ENCODE results near the gene ADGRF4. TPM values are rescaled to one million over a fixed set of nuclear protein-coding genes. Genes with fewer than 3 reads are reported as not detected.
A peak's percentile ranks its signal among the peaks of the same experiment; 100 is the strongest.

Gene ADGRF4
- polyA plus RNA-seq, 1 experiment = 0.04 TPM

GRCh38 chr6:47718571-47718970, 20.2 kb downstream of the ADGRF4 start:
- Histone ChIP-seq H3K36me3 (ENCODE audit: control insufficient read depth, insufficient read depth, low read length) (no peaks in the 10 kb centered on the region), H3K4me3 (ENCODE audit: low read depth, low read length) (no peak overlapping the region), H3K27me3 (ENCODE audit: control insufficient read depth, insufficient read depth, low read length) (no peaks in the 10 kb centered on the region)
- CTCF ChIA-PET = no interaction called here
- POLR2A ChIA-PET = no interaction called here
- TF ChIP-seq, protein P1, sequence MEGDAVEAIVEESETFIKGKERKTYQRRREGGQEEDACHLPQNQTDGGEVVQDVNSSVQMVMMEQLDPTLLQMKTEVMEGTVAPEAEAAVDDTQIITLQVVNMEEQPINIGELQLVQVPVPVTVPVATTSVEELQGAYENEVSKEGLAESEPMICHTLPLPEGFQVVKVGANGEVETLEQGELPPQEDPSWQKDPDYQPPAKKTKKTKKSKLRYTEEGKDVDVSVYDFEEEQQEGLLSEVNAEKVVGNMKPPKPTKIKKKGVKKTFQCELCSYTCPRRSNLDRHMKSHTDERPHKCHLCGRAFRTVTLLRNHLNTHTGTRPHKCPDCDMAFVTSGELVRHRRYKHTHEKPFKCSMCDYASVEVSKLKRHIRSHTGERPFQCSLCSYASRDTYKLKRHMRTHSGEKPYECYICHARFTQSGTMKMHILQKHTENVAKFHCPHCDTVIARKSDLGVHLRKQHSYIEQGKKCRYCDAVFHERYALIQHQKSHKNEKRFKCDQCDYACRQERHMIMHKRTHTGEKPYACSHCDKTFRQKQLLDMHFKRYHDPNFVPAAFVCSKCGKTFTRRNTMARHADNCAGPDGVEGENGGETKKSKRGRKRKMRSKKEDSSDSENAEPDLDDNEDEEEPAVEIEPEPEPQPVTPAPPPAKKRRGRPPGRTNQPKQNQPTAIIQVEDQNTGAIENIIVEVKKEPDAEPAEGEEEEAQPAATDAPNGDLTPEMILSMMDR (IDR thresholded peaks at IDR 0.05; ENCODE audit: insufficient read depth, low read depth, low read length) = no peak
- DNase-seq (ENCODE audit: low read depth) = no peak

GRCh38 chr6:47721189-47721588, 22.8 kb downstream of the ADGRF4 start:
- no peaks in the 10 kb centered on the region for H3K27me3 ChIP-seq (ENCODE audit: control insufficient read depth, insufficient read depth, low read length)
- POLR2A ChIA-PET = no interaction called here
- CTCF ChIA-PET = interaction anchor here (0.9 kb wide), 1 partner anchor 34 kb away, joined by 4 read pairs; no protein-coding TSS in a partner anchor
- TF ChIP-seq, protein P1 (IDR thresholded peaks at IDR 0.05; ENCODE audit: insufficient read depth, low read depth, low read length) = no peak
- DNase-seq (ENCODE audit: low read depth) = no peak
- H3K36me3 ChIP-seq (ENCODE audit: control insufficient read depth, insufficient read depth, low read length) = no peaks in the 10 kb centered on the region
- H3K4me3 ChIP-seq (ENCODE audit: low read depth, low read length) = no peak overlapping the region

DNA sequence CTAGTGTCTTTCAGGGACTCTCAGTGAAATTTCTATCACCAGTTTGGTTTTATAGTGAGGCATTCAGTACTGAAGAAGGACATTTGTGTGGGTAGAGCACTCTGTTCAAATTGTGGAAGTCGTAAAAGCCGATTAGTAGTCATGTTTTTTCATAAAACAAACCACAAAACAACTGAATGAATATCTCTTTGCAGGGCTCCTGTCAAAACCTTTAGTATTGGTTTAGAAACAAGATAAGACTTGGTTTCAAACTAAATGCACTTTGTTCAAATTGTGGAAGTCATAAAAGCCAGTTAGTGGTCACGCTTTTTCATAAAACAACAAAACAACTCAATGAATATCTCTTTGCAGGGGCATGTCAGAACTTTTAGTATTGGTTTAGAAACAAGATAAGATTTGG, 23.8 kb downstream of the ADGRF4 start:
- H3K36me3 ChIP-seq (ENCODE audit: control insufficient read depth, insufficient read depth, low read length) = no peaks in the 10 kb centered on the region
- TF ChIP-seq, protein P1 (IDR thresholded peaks at IDR 0.05; ENCODE audit: insufficient read depth, low read depth, low read length) = no peak
- DNase-seq (ENCODE audit: low read depth) = no peak
- no peaks in the 10 kb centered on the region for H3K27me3 ChIP-seq (ENCODE audit: control insufficient read depth, insufficient read depth, low read length)
- ChIA-PET POLR2A (no interaction called here), CTCF (interaction anchor here (1.1 kb wide), 1 partner anchor 9 kb away, joined by 5 read pairs; no protein-coding TSS in a partner anchor)
- H3K4me3 ChIP-seq (ENCODE audit: low read depth, low read length) = no peak overlapping the region

DNA sequence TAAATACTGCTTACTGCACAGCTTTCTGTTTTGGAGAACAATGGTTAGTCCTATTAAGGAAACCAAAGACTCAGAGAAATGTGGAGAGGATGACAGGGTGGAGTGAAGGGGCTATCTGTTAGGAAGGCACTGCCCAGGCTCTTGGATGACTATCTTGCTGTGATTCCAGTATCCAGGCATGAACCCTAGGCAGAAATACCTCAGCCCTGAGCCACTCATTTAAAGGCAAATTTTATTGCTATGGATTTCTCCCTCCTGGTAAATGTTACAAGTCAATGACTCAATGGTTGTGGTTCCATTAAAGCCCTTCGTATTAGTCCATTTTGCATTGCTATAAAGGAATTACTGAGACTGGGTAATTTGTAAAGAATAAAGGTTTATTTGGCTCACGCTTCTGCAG, 25.9 kb downstream of the ADGRF4 start:
- Histone ChIP-seq H3K36me3 (ENCODE audit: control insufficient read depth, insufficient read depth, low read length) (no peaks in the 10 kb centered on the region), H3K4me3 (ENCODE audit: low read depth, low read length) (no peak overlapping the region), H3K27me3 (ENCODE audit: control insufficient read depth, insufficient read depth, low read length) (no peaks in the 10 kb centered on the region)
- TF ChIP-seq, protein P1 (IDR thresholded peaks at IDR 0.05; ENCODE audit: insufficient read depth, low read depth, low read length) = no peak
- CTCF ChIA-PET = no interaction called here
- DNase-seq (ENCODE audit: low read depth) = peak; percentile 3
- POLR2A ChIA-PET = no interaction called here

DNA sequence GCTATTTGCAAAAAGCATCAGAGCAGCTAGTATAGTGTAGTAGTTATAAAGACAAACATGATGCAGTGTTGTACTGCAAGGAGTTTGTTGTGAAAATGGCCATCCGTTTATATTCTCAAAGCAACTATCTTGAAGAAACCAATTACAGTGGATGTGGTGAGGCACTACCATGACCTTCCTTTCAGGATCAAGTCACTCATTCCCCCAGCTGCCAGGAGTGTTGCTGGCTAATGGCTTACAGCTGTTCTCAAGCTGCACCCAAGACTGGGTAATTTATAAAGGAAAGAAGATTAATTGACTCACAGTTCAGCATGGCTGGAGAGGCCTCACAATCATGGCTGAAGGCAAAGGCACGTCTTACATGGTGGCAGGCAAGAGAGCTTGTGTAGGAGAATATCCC, 29.0 kb downstream of the ADGRF4 start:
- ChIA-PET POLR2A (no interaction called here), CTCF (interaction anchor here (1.1 kb wide), 1 partner anchor 29 kb away, joined by 3 read pairs; no protein-coding TSS in a partner anchor)
- Histone ChIP-seq H3K27me3 (ENCODE audit: control insufficient read depth, insufficient read depth, low read length) (no peaks in the 10 kb centered on the region), H3K36me3 (ENCODE audit: control insufficient read depth, insufficient read depth, low read length) (no peaks in the 10 kb centered on the region), H3K4me3 (ENCODE audit: low read depth, low read length) (no peak overlapping the region)
- TF ChIP-seq, protein P1 (IDR thresholded peaks at IDR 0.05; ENCODE audit: insufficient read depth, low read depth, low read length) = no peak
- DNase-seq (ENCODE audit: low read depth) = no peak

Data from BJ (cell line).